Hematopoietic multipotent progenitor cell (in vitro differentiated cells): ENCODE results near the gene ATXN1. TPM values are rescaled to one million over a fixed set of nuclear protein-coding genes. Genes with fewer than 3 reads are reported as not detected.
A peak's percentile ranks its signal among the peaks of the same experiment; 100 is the strongest.

Experiments
- DNase-seq, 3 donors: peaks; one replicate each; pipeline ENCODE4 v3.0.0-alpha.2; 2011 to 2015; ENCODE audit warnings: low read depth in 2 of 3, low spot score in 2 of 3
- total RNA-seq: library from RNA; depleted of rRNA; stranded (reverse); fragments of >200 nt; gene quantifications from one replicate; pipeline ENCODE4 v1.2.3, GENCODE V29; 2012

ATXN1 gene
- total RNA-seq, 1 donor, result 52.0 TPM

GRCh38 chr6:16594849-16595248 lies 166.4 kb downstream of the ATXN1 start:
- no peak for DNase-seq

- DNase-seq, result peak in 1 of 3 donors; percentile 12
These were observed 168.9 kb downstream of the ATXN1 start for GRCh38 chr6:16592223-16592911.

GRCh38 chr6:16591396-16592222 lies 169.7 kb downstream of the ATXN1 start:
- no peak for DNase-seq

- DNase-seq, result peak in 2 of 3 donors; percentile 49 to 71
These were observed 175.5 kb downstream of the ATXN1 start for GRCh38 chr6:16585805-16586204.

GRCh38 chr6:16583144-16583762 lies 178.0 kb downstream of the ATXN1 start:
- no peak for DNase-seq

GRCh38 chr6:16582446-16583143 lies 178.7 kb downstream of the ATXN1 start:
- no peak for DNase-seq

GRCh38 chr6:16578695-16579285 lies 182.5 kb downstream of the ATXN1 start:
- no peak for DNase-seq

- no peak for DNase-seq
These were observed 184.6 kb downstream of the ATXN1 start for GRCh38 chr6:16576451-16577368.

GRCh38 chr6:16575655-16576054 lies 185.6 kb downstream of the ATXN1 start:
- DNase-seq, result no peak

GRCh38 chr6:16572943-16573342 lies 188.3 kb downstream of the ATXN1 start:
- DNase-seq, result no peak

GRCh38 chr6:16572317-16572716 lies 188.9 kb downstream of the ATXN1 start:
- DNase-seq, result no peak

GRCh38 chr6:16570946-16571345 lies 190.3 kb downstream of the ATXN1 start:
- DNase-seq, result no peak

GRCh38 chr6:16570221-16570553 lies 191.1 kb downstream of the ATXN1 start:
- DNase-seq, result no peak

GRCh38 chr6:16568128-16568527 lies 193.1 kb downstream of the ATXN1 start:
- DNase-seq, result no peak

- DNase-seq, result no peak
These were observed 194.2 kb downstream of the ATXN1 start for GRCh38 chr6:16567071-16567470.

GRCh38 chr6:16564436-16564835 lies 196.8 kb downstream of the ATXN1 start:
- no peak for DNase-seq

- DNase-seq, result no peak
These were observed 197.5 kb downstream of the ATXN1 start for GRCh38 chr6:16563628-16564240.

- no peak for DNase-seq
These were observed 198.8 kb downstream of the ATXN1 start for GRCh38 chr6:16562498-16562897.

GRCh38 chr6:16559071-16559470 lies 202.2 kb downstream of the ATXN1 start:
- no peak for DNase-seq
